Gastroesophageal sphincter (tissue), 3 donors: ENCODE measurements around the gene STX12.
"Not testable (repeated sequence)": the region's sequence is repeated elsewhere in the genome, so short reads cannot be mapped to it uniquely, and the experiment has no call there.

ENCODE experiments used
- CTCF ChIP-seq, 4 experiments: fragments of 200-600 bp in 2 of 4; fragments of 450-650 bp in 2 of 4; sonication (generic) in 1 of 4; IDR thresholded peaks; one replicate each; pipeline ENCODE4 v1.5.1; 2017 to 2019; ENCODE audit warnings: antibody characterized with exemption in 4 of 4, mild to moderate bottlenecking in 2 of 4, moderate library complexity in 2 of 4
- EP300 ChIP-seq: sonication (generic); formaldehyde crosslinking; IDR thresholded peaks from one replicate; pipeline ENCODE4 v1.6.1; 2017; ENCODE audit warnings: antibody characterized with exemption, mild to moderate bottlenecking
- POLR2A ChIP-seq, 2 donors: fragments of 450-650 bp; IDR thresholded peaks; one replicate each; pipeline ENCODE4 v1.6.1; 2017; ENCODE audit warnings: antibody characterized with exemption in 2 of 2, mild to moderate bottlenecking in 2 of 2, moderate library complexity in 1 of 2
- POLR2AphosphoS5 ChIP-seq: sonication (generic); formaldehyde crosslinking; IDR thresholded peaks from one replicate; pipeline ENCODE4 v1.6.1; 2017; ENCODE audit warnings: antibody characterized with exemption

- not testable (repeated sequence) for TF ChIP-seq CTCF (IDR thresholded peaks at IDR 0.05); POLR2A (IDR thresholded peaks at IDR 0.05); EP300; POLR2AphosphoS5
These were observed 3.3 kb downstream of the STX12 start for GRCh38 chr1:27776276-27776675.
